Esophagus squamous epithelium (tissue), 5 donors: ENCODE data around the gene RDH13. TPM values are rescaled to one million over a fixed set of nuclear protein-coding genes. Genes with fewer than 3 reads are reported as not detected.
A peak's percentile ranks its signal among the peaks of the same experiment; 100 is the strongest.
"Not testable (repeated sequence)": the region's sequence is repeated elsewhere in the genome, so short reads cannot be mapped to it uniquely, and the experiment has no call there.

Experiments used
- DNase-seq: peaks from one replicate; lab custom pipeline; 2025; lab: John Stamatoyannopoulos, UW
- H3K27ac ChIP-seq, 4 donors: fragments of 200-600 bp; sonication (generic); one replicate each; pipeline ENCODE4 v1.5.1; 2016 to 2019; ENCODE audit warnings: mild to moderate bottlenecking in 1 of 4
- H3K27me3 ChIP-seq, 4 donors: fragments of 200-600 bp; sonication (generic); 1 replicate in 3 of 4; 2 replicates in 1 of 4; pipeline versions ENCODE4 v1.5.1 to v1.6.0; 2017 to 2021; ENCODE audit warnings: antibody characterized with exemption in 1 of 4
- H3K36me3 ChIP-seq, 3 donors: fragments of 200-600 bp; sonication (generic); one replicate each; pipeline ENCODE4 v1.5.1; 2016 to 2019
- H3K4me1 ChIP-seq, 3 donors: fragments of 200-600 bp; sonication (generic); one replicate each; pipeline ENCODE4 v1.5.1; 2017 to 2019
- H3K4me3 ChIP-seq, 4 donors: fragments of 200-600 bp; sonication (generic); 1 replicate in 3 of 4; 2 replicates in 1 of 4; pipeline ENCODE4 v1.5.1; 2016 to 2019; ENCODE audit warnings: mild to moderate bottlenecking in 2 of 4, moderate library complexity in 1 of 4
- H3K9me3 ChIP-seq, 3 donors: fragments of 200-600 bp; sonication (generic); one replicate each; pipeline ENCODE4 v1.5.1; 2016 to 2019
- POLR2A ChIP-seq, 4 donors: fragments of 450-650 bp; IDR thresholded peaks; one replicate each; pipeline ENCODE4 v1.6.1; 2017; ENCODE audit warnings: antibody characterized with exemption in 4 of 4, mild to moderate bottlenecking in 4 of 4, moderate library complexity in 3 of 4
- WGBS, 2 donors: methylation state at CpG; one replicate each; pipeline ENCODE4 v1.1.5; 2018; 5-methylcytosine and 5-hydroxymethylcytosine counted together
- intact Hi-C: fragments of 100-400 bp; cut with DNase I; formaldehyde crosslinking; loops from one replicate; pipeline ENCODE4 v1.15.0; 2022
- total RNA-seq, 4 donors: library from RNA; depleted of rRNA; stranded (reverse); fragments of >200 nt; gene quantifications; one replicate each; pipeline ENCODE4 v1.1.0, GENCODE V29; 2016
- TF ChIP-seq, protein P1 (sequence below), 6 experiments: fragments of 450-650 bp in 4 of 6; fragments of 200-600 bp in 2 of 6; sonication (generic) in 2 of 6; IDR thresholded peaks; one replicate each; pipeline ENCODE4 v1.5.1; 2016 to 2019; ENCODE audit warnings: antibody characterized with exemption in 6 of 6, mild to moderate bottlenecking in 4 of 6, moderate library complexity in 4 of 6
- donor health status: DM: yes; HTN: yes; CAD: no.

The RDH13 gene
- total RNA-seq, 4 donors from 2014 or later, result 32.2 to 68.0 (median 41.4) TPM

DNA sequence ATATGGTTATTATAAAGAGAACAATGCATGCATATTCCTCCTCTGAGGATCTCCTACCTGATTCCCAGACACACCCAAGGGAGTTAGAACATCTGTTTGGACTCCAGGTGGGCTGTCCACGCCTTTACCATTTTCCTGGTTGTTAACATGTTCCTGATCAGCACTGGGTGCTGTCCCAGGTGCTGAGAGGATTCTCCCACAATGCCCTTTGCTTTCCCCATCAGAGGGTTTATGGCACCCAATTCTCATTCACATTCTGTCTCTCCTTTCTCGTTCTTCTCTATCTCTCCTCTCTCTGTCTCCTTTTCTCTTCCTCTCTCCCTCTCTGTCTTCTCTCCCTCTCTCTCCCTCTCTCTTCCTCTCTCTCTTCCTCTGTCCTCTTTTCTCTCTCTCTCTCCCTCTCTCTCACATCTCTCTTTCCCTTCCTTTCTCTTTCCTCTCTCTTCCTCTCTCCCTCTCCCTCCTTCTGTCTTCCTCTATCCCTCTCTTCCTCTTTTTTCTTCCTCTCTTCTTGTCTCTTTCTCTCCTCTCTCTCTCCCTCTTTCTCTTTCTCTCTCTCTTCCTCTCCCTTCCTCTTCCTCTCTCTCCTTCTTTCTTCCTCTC is 3.3 kb upstream of the RDH13 start:
- Histone ChIP-seq H3K36me3 (no peaks in the 10 kb centered on the region), H3K4me1 (peaks cover 6 to 52% (median 9%) of the 10 kb centered on the region in 3 donors), H3K4me3 (no peak overlapping the region), H3K9me3 (no peaks in the 10 kb centered on the region), H3K27me3 (peaks cover 0 to 52% (median 7%) of the 10 kb centered on the region in 4 donors), H3K27ac (no peak overlapping the region)
- TF ChIP-seq, protein P1, sequence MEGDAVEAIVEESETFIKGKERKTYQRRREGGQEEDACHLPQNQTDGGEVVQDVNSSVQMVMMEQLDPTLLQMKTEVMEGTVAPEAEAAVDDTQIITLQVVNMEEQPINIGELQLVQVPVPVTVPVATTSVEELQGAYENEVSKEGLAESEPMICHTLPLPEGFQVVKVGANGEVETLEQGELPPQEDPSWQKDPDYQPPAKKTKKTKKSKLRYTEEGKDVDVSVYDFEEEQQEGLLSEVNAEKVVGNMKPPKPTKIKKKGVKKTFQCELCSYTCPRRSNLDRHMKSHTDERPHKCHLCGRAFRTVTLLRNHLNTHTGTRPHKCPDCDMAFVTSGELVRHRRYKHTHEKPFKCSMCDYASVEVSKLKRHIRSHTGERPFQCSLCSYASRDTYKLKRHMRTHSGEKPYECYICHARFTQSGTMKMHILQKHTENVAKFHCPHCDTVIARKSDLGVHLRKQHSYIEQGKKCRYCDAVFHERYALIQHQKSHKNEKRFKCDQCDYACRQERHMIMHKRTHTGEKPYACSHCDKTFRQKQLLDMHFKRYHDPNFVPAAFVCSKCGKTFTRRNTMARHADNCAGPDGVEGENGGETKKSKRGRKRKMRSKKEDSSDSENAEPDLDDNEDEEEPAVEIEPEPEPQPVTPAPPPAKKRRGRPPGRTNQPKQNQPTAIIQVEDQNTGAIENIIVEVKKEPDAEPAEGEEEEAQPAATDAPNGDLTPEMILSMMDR (IDR thresholded peaks at IDR 0.05), result no peak
- TF ChIP-seq POLR2A (IDR thresholded peaks at IDR 0.05), result no peak
- no peak for DNase-seq
- intact Hi-C loops, result no loop called here
- WGBS, 2 donors, result 8 to 39% methylated on average over 2 of the region's 2 CpGs

DNA sequence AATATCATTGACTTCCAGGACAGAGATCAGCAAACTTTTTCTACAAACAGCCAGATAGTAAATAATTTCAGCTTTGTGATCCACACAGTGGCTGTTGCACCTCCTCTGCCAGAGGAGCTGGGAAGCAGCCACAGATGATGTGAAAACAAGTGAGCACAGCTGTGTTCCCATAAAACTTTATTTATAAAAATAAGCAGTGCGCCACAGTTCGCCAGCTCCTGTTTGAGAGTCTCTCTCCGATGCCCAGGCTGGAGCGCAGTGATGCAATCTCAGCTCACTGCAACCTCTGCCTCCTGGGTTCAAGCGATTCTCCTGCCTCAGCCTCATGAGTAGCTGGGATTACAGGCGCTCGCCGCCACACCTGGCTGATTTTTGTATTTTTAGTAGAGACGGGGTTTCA is 2.6 kb upstream of the RDH13 start:
- H3K9me3 ChIP-seq, intact Hi-C loops, DNase-seq, H3K4me3 ChIP-seq, H3K27ac ChIP-seq, H3K36me3 ChIP-seq: not testable (repeated sequence)
- Histone ChIP-seq H3K4me1 (peaks cover 6 to 52% (median 6%) of the 10 kb centered on the region in 3 donors), H3K27me3 (peaks cover 0 to 45% (median 7%) of the 10 kb centered on the region in 4 donors)
- 79 to 81% methylated on average over 9 of the region's 9 CpGs for WGBS, 2 donors

DNA sequence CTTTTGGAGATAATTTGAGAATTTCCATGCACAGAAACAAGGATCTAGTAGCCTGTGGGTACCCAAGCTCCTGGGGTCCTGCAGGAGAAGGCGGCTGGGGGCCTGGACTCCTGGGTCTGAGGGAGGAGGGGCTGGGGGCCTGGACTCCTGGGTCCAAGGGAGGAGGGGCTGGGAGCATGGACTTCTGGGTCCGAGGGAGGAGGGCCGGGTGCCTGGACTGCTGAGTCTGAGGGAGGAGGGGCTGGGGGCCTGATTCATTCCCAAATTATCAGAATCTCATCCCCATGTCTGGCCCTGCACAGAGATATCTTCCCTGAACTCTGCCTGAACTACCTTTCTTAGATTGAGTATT is 520 bp upstream of the RDH13 start:
- WGBS, 2 donors, result 73% methylated on average over 3 of the region's 3 CpGs; no CpG with 5 or more reads in 1 of the 2 donors
- TF ChIP-seq POLR2A (IDR thresholded peaks at IDR 0.05), result no peak
- TF ChIP-seq, protein P1 (IDR thresholded peaks at IDR 0.05), result no peak
- Histone ChIP-seq H3K27me3 (peaks cover 0 to 28% (median 0%) of the 10 kb centered on the region in 4 donors), H3K4me3 (peak overlapping the region; percentile 52 to 97 (median 88)), H3K36me3 (peaks cover 0 to 25% (median 2%) of the 10 kb centered on the region in 3 donors), H3K4me1 (peaks cover 6 to 39% (median 6%) of the 10 kb centered on the region in 3 donors), H3K27ac (peak overlapping the region in 3 of 4 donors; percentile 16 to 89 (median 73)), H3K9me3 (no peaks in the 10 kb centered on the region)
- DNase-seq, result no peak
- intact Hi-C loops, result no loop called here

DNA sequence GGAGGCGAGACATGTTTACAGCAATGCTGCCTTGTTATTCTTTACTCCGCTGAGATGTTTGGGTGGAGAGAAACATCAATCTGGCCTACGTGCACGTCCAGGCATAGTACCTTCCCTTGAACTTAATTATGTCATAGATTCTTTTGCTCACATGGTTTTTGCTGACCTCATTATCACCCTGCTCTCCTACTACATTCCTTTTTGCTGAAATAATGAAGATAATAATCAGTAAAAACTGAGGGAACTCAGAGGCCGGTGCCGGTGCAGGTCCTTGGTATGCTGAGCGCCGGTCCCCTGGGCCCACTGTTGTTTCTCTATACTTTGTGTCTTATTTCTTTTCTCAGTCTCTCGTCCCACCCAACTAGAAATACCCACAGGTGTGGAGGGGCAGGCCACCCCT is 2.7 kb downstream of the RDH13 start:
- 81 to 91% methylated on average over 8 to 9 of the region's 9 CpGs for WGBS, 2 donors
- H3K36me3 ChIP-seq, result peaks cover 9 to 56% (median 30%) of the 10 kb centered on the region in 3 donors
- H3K4me1 ChIP-seq, result peaks cover 6 to 26% (median 6%) of the 10 kb centered on the region in 3 donors
- H3K27ac ChIP-seq, H3K9me3 ChIP-seq, H3K27me3 ChIP-seq, H3K4me3 ChIP-seq, intact Hi-C loops, DNase-seq: not testable (repeated sequence)

DNA sequence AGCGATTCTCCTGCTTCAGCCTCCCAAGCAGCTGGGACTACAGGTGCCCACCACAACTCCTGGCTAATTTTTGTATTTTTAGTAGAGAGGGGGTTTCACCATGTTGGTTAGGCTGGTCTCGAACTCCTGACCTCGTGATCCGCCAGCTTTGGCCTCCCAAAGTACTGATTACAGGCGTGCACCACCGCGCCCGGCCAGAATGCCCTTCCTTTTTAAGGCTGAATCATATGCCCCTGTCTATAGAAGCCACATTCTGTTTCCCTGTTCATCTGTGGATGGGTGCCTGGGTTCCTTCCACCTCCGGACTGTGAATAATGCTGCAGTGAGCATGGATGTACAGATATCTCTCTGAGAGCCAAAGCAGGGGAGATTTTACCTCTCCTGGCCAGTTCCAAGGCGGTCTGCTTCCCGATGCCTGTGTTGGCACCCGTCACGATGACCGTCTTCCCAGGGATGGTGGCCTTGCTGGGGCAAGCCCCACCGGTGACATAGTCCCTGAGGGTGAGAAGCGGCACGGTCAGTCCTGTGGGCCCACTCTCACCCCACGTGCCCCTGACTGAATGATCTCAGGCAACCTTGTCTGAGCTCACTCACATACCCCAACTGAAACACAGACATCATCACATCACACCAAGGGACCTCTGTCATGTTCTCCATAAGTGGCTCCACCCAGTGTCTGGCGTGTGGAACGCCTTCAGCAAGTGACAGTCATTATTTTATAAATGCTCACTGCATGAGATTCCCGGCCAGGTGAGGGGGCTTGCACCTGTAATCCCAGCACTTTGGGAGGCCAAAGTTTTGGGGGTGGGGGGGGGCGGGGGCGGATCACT is 4.0 kb downstream of the RDH13 start:
- H3K27ac ChIP-seq, result no peak overlapping the region
- no peaks in the 10 kb centered on the region for H3K9me3 ChIP-seq
- TF ChIP-seq, protein P1 (IDR thresholded peaks at IDR 0.05), result no peak
- TF ChIP-seq POLR2A (IDR thresholded peaks at IDR 0.05), result no peak
- H3K4me3 ChIP-seq, result no peak overlapping the region
- H3K36me3 ChIP-seq, result peaks cover 9 to 69% (median 40%) of the 10 kb centered on the region in 3 donors
- H3K4me1 ChIP-seq, result peaks cover 6 to 26% (median 6%) of the 10 kb centered on the region in 3 donors
- H3K27me3 ChIP-seq, result no peaks in the 10 kb centered on the region
- 95 to 97% methylated on average over 13 to 17 of the region's 23 CpGs for WGBS, 2 donors
- DNase-seq, result no peak
- intact Hi-C loops, result no loop called here

DNA sequence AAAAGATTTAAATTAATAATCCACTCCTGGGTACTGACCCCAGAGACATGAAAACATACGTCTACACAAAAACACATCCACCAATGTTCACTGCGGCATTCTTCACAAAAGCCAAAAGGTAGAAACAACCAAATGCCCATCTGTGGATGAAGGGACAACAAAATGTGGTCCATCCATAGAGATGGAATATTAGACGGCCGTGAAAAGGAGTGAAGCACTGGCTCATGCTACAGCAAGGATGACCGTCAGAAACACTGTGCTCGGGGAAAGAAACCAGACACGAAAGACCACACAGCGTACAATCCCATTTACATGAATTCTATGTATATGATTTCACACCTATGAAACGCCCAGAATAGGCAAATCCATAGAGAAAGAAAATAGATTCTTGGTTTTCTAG is 6.1 kb downstream of the RDH13 start:
- intact Hi-C loops, result no loop called here
- DNase-seq, result no peak
- no peak overlapping the region for H3K27ac ChIP-seq
- no peaks in the 10 kb centered on the region for H3K27me3 ChIP-seq
- 94 to 96% methylated on average over 9 of the region's 9 CpGs for WGBS, 2 donors
- H3K4me3 ChIP-seq, result no peak overlapping the region
- H3K4me1 ChIP-seq, result peaks cover 0 to 17% (median under 1%) of the 10 kb centered on the region in 3 donors
- H3K36me3 ChIP-seq, result peaks cover 9 to 91% (median 45%) of the 10 kb centered on the region in 3 donors
- no peak for TF ChIP-seq POLR2A (IDR thresholded peaks at IDR 0.05)
- TF ChIP-seq, protein P1 (IDR thresholded peaks at IDR 0.05), result no peak
- H3K9me3 ChIP-seq, result no peaks in the 10 kb centered on the region
